ENCODE results near the gene SNX22.
A peak's percentile ranks its signal among the peaks of the same experiment; 100 is the strongest.

Gene SNX22

GRCh38 chr15:64161688-64162477, 10.4 kb downstream of the SNX22 start:
- TF ChIP-seq CTCF (IDR thresholded peaks at IDR 0.05; ENCODE audit: low read depth, low read length) = no peak
- DNase-seq (ENCODE audit: extremely low read depth, low read depth) = no peak

GRCh38 chr15:64162478-64162868, 10.9 kb downstream of the SNX22 start:
- TF ChIP-seq CTCF (IDR thresholded peaks at IDR 0.05; ENCODE audit: low read depth, low read length) = no peak
- DNase-seq (ENCODE audit: extremely low read depth, low read depth) = no peak

- DNase-seq (ENCODE audit: extremely low read depth, low read depth) = peak; percentile 96
- TF ChIP-seq CTCF (IDR thresholded peaks at IDR 0.05; ENCODE audit: low read depth, low read length) = peak; percentile 53
Observed at GRCh38 chr15:64162869-64163658, 11.5 kb downstream of the SNX22 start, which contains the start of gene PPIB. Gene PPIB, minus strand, starts transcription at chr15:64163022. Its CDS starts 36 bp downstream, at chr15:64162986.

DNA sequence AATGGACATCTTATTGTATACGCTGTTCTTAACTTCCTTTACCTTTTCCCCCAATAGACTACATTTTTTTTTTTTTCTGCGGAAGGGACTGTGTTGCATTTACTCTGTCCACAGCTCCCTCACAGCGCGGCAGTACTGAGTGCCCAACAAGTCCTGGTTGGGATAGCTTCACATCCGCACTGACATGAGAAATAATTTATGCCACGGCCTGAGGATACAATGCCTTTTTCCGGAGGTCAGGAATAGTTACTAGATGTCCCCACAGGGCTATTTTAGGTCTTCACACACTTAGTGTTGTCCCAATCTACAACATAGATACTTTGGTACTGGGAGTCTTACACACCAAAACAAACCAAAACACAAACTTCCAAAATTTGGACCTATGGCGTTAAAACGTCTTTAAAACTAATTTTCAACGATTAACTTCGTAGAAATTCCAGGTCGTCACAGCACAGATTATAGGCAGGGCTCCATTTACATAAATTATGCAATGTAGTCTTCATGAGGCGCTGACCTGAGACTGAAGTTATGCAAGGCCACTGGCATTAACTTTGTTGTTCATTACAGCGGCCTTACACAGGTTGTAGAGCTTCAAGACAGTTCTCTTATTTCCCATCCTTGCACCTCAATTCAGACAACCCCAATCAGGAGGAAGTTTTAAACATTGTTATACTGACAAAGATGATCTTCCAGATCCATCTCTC, 12.3 kb downstream of the SNX22 start:
- no peak for DNase-seq (ENCODE audit: extremely low read depth, low read depth)
- TF ChIP-seq CTCF (IDR thresholded peaks at IDR 0.05; ENCODE audit: low read depth, low read length) = no peak

- TF ChIP-seq CTCF (IDR thresholded peaks at IDR 0.05; ENCODE audit: low read depth, low read length) = no peak
- DNase-seq (ENCODE audit: extremely low read depth, low read depth) = no peak
Observed at GRCh38 chr15:64164436-64164835, 12.9 kb downstream of the SNX22 start.

DNA sequence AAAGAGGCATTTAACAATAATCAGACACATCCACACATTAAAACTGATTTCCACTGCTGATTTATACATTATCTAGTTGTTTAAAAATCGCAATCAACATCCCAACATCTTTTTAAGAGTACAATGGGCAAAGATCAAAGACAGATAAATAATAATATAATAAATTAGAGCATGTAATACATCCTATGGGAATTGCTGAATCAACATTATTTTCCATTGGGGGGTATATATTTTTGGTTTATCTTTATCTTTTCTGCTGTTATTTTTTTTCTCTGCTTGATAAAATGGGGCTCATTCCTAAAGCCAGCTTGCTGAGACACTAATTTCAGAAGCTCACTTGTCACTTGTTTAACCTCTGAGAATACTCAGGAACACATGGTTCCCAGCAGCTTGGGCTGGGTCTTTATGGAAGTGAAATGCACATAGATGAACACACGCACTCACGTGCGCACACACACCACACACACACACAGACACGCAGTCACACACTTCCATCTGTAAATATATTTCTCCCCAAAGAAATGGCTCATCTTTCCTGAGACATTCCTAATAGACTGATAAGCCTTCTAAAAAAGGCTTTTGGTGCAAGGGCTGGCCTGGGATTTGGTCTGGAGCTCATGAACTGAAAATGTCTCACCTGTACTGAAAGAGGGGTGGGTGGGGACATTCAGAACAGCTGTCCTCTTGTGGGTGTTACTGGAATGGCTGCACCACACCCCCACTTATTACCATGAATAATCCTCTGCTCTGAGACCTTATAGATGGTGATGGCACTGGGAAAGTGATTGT, 14.8 kb downstream of the SNX22 start:
- no peak for TF ChIP-seq CTCF (IDR thresholded peaks at IDR 0.05; ENCODE audit: low read depth, low read length)

More for the DNA sequence above, 14.8 kb downstream of the SNX22 start:
- DNase-seq (ENCODE audit: extremely low read depth, low read depth) = no peak
